GM18867 (cell line): ENCODE data around the gene ZNF808.
"Not testable (repeated sequence)": the region's sequence is repeated elsewhere in the genome, so short reads cannot be mapped to it uniquely, and the experiment has no call there.

Experiments
- ATAC-seq: cut with Tn5 transposase; IDR thresholded peaks from one replicate; pipeline ENCODE4 v1.9.1; 2021; ENCODE audit warnings: mild to moderate bottlenecking, moderate library complexity; ENCODE audit not compliant: unreplicated experiment

The ZNF808 gene

GRCh38 chr19:52535771-52536447 lies 8.4 kb downstream of the ZNF808 start:
- peak; percentile 63 for ATAC-seq

GRCh38 chr19:52536448-52536800 lies 9.0 kb downstream of the ZNF808 start:
- ATAC-seq, result no peak

- not testable (repeated sequence) for ATAC-seq
These were observed 11.3 kb downstream of the ZNF808 start for GRCh38 chr19:52538815-52539214.

- ATAC-seq, result not testable (repeated sequence)
These were observed 13.7 kb downstream of the ZNF808 start for GRCh38 chr19:52541176-52541575.

GRCh38 chr19:52541608-52542007 lies 14.1 kb downstream of the ZNF808 start:
- ATAC-seq, result no peak

GRCh38 chr19:52542541-52542940 lies 15.1 kb downstream of the ZNF808 start:
- not testable (repeated sequence) for ATAC-seq

GRCh38 chr19:52542984-52543664 lies 15.7 kb downstream of the ZNF808 start:
- no peak for ATAC-seq

- ATAC-seq, result no peak
These were observed 26.9 kb downstream of the ZNF808 start for GRCh38 chr19:52554216-52554971.

GRCh38 chr19:52557231-52557995 lies 29.9 kb downstream of the ZNF808 start:
- ATAC-seq, result no peak

GRCh38 chr19:52558732-52559445 lies 31.4 kb downstream of the ZNF808 start:
- ATAC-seq, result not testable (repeated sequence)

GRCh38 chr19:52561611-52562010 lies 34.1 kb downstream of the ZNF808 start:
- ATAC-seq, result not testable (repeated sequence)

GRCh38 chr19:52566121-52566520 lies 38.7 kb downstream of the ZNF808 start:
- no peak for ATAC-seq

- no peak for ATAC-seq
These were observed 39.1 kb downstream of the ZNF808 start for GRCh38 chr19:52566588-52566987.

GRCh38 chr19:52567921-52568320 lies 40.5 kb downstream of the ZNF808 start:
- ATAC-seq, result no peak

GRCh38 chr19:52569638-52569999 lies 42.2 kb downstream of the ZNF808 start:
- ATAC-seq, result not testable (repeated sequence)

- ATAC-seq, result peak; percentile 89
These were observed 42.8 kb downstream of the ZNF808 start, which contains the start of gene ZNF701 for GRCh38 chr19:52570000-52570861. TSS of gene ZNF701 (plus strand) at chr19:52570287. CDS start at chr19:52574148, 3,861 bp downstream.

GRCh38 chr19:52584736-52585440 lies 57.4 kb downstream of the ZNF808 start:
- no peak for ATAC-seq

- ATAC-seq, result no peak
These were observed 58.1 kb downstream of the ZNF808 start for GRCh38 chr19:52585604-52586003.

GRCh38 chr19:52590728-52591127 lies 63.3 kb downstream of the ZNF808 start:
- no peak for ATAC-seq
